22Rv1 (cell line): ENCODE data around the gene SCAF4.

ENCODE experiments used
- ZFX ChIP-seq: fragments of 450-650 bp; IDR thresholded peaks from 2 replicates; pipeline ENCODE4 v1.6.1; 2017; ENCODE audit warnings: antibody characterized with exemption, borderline replicate concordance
- TF ChIP-seq, protein P1 (sequence below): fragments of 450-650 bp; IDR thresholded peaks from 2 replicates; pipeline ENCODE4 v1.5.1; 2017; ENCODE audit warnings: mild to moderate bottlenecking

DNA sequence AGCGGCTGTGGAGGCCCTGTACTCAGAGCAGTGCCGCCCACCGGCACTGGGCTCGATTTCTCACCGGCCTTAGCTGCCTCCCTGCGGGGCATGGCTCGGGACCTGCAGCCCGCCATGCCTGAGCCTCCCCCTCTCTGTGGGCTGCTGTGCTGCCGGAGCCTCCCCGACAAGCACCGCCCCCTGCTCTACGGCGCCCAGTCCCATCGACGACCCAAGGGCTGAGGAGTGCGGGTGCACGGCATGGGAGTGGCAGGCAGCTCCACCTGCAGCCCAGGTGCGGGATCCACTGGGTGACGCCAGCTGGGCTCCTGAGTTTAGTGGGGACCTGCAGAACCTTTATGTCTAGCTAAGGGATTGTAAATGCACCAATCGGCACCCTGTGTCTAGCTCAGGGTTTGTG lies 77.6 kb downstream of the SCAF4 start:
- TF ChIP-seq, protein P1, sequence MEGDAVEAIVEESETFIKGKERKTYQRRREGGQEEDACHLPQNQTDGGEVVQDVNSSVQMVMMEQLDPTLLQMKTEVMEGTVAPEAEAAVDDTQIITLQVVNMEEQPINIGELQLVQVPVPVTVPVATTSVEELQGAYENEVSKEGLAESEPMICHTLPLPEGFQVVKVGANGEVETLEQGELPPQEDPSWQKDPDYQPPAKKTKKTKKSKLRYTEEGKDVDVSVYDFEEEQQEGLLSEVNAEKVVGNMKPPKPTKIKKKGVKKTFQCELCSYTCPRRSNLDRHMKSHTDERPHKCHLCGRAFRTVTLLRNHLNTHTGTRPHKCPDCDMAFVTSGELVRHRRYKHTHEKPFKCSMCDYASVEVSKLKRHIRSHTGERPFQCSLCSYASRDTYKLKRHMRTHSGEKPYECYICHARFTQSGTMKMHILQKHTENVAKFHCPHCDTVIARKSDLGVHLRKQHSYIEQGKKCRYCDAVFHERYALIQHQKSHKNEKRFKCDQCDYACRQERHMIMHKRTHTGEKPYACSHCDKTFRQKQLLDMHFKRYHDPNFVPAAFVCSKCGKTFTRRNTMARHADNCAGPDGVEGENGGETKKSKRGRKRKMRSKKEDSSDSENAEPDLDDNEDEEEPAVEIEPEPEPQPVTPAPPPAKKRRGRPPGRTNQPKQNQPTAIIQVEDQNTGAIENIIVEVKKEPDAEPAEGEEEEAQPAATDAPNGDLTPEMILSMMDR: no peak
- no peak for TF ChIP-seq ZFX
